NCI-H2171 treated with DMSO at 0.1 percent for 48 hours (cell line): Measurements from ENCODE around the gene PHF12.
"Not testable (repeated sequence)": the region's sequence is repeated elsewhere in the genome, so short reads cannot be mapped to it uniquely, and the experiment has no call there.

ENCODE experiments used
- DNase-seq: peaks from one replicate; lab custom pipeline; 2025; lab: John Stamatoyannopoulos, UW

PHF12 gene

DNA sequence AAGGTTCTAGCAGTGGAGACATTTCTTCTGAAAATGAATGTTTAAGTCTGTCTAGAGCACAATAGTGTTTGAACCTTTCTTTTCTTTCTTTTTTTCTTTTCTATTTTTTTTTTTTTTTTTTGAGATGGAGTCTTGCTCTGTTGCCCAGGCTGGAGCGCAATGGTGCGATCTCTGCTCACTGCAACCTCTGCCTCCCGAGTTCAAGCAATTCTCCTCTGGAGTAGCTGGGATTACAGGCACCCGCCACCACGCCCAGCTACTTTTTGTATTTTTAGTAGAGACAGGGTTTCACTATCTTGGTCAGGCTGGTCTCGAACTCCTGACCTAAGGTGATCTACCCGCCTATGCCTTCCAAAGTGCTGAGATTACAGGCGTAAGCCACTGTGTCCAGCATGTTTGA is 16.8 kb downstream of the PHF12 start:
- not testable (repeated sequence) for DNase-seq

DNA sequence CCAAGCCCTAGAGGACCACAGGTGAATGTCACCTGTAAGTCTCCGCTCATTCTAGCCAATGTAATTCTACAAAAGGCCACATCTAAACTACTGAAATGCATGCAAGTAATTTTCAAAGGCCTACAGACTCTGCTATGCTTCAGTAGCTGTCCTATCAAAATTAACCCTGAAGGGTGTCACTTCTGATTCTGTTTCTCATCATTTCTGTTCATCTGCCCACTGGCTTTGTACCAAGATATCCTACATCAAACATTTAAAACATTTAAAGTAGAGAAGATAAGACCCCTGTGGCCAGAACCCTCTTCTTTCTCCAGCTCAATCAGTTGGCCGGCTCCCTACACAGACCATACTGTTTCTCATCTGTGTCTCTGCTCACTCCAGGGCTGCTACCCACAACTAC is 21.5 kb downstream of the PHF12 start:
- DNase-seq: no peak

DNA sequence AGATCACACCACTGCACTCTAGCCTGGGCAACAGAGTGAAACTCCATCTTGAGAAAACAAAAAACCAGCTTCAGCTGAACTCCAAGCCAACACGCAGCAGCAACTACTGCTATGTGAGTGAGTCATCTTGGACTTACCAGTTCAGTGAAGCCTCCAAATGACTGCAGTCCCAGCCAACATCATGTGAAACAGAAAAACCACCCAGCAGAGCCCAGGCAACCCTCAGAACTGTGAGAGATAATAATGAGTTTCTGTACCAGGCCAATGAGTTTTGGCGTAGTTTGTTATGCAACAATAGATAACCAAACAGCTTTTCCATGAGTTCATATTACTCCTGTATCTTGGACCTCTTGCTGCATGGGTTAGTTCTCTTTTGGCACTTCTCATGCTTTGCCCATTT is 23.3 kb downstream of the PHF12 start:
- DNase-seq: no peak

- no peak for DNase-seq
Observed at GRCh38 chr17:28926786-28927185, 24.5 kb downstream of the PHF12 start.

GRCh38 chr17:28926366-28926765 is 25.0 kb downstream of the PHF12 start:
- no peak for DNase-seq

DNA sequence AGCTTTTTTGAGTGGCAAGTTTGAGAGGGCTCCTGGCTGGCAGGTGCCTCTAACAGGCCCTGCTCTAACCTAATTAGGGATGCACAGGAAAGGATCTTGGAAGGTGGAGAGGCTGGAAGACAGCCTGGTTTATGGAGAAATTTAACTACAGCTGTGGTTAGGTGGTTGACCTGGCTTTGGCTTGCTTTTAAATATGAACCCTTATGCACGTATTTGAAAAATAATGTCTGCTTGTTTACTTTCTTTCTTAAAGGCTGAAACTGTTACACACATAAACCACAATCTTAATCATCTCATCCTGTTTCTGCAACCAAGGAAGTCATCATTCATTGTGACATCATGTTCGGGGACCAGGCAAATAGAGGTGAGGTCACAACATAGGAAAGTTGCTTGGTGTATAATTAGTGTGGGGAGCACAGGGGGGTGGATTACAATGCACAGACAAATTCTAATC is 25.4 kb downstream of the PHF12 start:
- DNase-seq: no peak

- no peak for DNase-seq
Observed at GRCh38 chr17:28920201-28920600, 31.1 kb downstream of the PHF12 start.

DNA sequence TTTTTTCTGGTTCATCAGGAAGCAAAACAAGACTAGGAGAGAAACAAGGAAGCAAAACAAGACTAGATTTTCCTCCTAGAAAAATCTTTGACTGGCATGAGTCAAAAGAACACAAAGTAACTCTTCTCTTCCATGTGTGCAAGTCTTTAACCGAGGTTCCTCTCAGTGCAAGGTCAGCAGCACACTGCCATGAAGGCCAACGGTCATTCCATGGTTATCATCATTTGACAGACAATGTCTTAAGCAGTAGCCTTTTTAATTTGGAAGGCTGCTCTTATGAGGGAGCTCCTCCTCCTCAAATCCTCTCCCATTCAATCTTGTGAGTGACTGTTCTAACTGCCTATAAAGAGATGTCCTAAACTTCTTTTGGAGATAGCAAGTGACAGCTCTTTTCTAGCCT is 33.0 kb downstream of the PHF12 start:
- no peak for DNase-seq

GRCh38 chr17:28917465-28917864 is 33.9 kb downstream of the PHF12 start:
- no peak for DNase-seq

- no peak for DNase-seq
Observed at GRCh38 chr17:28917029-28917428, 34.3 kb downstream of the PHF12 start.

DNA sequence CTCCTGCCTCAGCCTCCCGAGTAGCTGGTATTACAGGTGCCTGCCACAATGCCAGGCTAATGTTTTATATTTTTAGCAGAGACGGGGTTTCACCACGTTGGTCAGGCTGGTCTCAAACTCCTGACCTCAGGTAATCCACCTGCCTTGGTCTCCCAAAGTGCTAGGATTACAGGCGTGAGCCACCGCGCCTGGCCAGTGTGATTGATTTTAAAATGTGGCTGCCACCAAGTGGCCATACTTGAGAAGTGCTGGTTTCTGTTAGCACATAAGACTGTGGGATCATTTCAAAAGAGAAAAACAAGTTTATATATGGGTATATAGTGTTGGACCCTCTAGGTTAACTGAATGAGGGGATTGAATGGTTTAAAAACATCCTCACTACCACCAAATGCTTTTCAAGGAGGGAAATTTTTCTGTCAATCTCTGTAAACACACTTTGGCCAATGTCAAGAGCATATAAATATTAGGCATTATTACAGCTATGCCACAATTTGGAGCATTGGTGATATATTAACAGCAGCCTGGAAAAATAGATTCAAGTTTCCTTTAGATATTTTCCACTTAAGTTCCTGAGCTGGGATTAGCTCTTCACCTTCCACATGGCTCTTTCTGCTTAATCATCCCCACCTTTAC is 34.9 kb downstream of the PHF12 start:
- DNase-seq: peak; percentile 47

- DNase-seq: no peak
Observed at GRCh38 chr17:28912938-28913333, 38.4 kb downstream of the PHF12 start.

DNA sequence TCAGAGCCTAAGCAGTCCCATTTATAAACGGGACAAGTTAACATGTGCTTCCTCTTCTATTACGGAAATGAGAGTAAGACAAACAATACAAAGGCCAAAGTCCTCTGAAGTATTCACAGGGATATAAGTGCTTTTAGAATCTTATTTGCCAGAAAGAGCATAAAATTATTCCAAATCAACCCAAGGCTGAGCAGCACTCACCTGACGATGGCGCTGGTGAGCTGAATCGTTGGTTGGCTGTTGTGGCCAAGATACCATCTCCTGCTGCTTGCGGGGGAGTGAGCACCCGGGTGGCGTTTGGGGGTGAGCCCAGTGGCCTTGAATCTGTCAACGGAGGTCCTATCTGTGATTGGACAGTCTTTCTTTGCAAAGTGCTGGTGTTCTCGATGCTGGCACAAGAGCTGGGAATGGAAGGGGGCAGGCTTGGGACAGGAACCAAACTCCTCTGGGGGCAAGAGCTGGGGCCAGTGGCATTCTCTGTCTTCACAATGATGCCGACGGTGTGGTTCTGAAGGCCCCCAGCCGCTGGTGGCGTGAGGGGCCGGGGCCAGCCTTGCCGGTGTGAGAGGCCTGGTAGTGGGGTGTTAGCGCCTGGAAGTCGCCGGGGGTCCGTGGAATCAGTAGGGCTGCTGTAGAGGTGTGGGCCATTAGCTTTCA is 38.9 kb downstream of the PHF12 start:
- DNase-seq: no peak

- DNase-seq: no peak
Observed at GRCh38 chr17:28911411-28912045, 39.8 kb downstream of the PHF12 start.

DNA sequence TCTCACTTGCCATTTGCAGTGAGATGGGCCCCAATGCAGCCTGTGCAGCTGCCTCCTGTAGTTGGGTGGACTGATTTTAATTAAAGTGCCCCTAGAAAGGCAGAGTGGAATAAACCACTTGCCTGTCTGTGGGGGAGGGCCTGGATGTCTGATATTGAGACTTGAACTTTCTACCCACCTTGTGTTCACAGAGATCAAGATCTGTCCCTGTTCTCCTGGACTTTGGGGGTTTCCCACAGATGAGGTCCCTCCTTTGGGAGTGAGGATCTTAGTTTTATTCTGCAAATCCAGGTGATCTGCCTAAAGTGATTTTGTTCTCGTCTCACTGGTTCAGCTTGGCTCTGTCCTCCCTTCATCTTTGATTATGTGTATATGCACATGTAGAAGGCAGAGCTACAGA is 40.8 kb downstream of the PHF12 start:
- DNase-seq: no peak

GRCh38 chr17:28908640-28909167 is 42.6 kb downstream of the PHF12 start:
- DNase-seq: no peak

GRCh38 chr17:28907709-28908475 is 43.4 kb downstream of the PHF12 start:
- DNase-seq: no peak

GRCh38 chr17:28906706-28907438 is 44.4 kb downstream of the PHF12 start:
- DNase-seq: no peak

DNA sequence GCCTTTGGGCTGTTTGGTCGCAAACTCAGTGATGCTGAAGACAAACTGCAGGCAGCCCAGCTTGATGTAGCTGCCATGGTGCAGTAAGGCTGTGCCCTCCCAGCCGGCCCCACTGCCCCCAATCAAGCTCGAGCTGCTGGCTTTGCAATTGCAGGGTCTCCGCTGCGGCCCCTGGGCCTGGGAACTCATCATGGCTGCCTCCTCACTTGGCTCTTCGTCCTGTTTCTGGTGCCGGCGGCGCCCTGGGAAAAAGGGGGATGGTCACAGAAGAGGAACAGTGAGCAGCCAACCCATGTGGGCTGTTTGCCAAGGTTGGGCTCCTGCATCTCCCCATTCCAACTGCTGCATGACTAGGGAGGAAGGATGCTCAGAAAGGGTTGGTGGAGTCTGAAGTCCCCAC is 45.0 kb downstream of the PHF12 start:
- DNase-seq: no peak

GRCh38 chr17:28904800-28905199 is 46.5 kb downstream of the PHF12 start:
- no peak for DNase-seq

DNA sequence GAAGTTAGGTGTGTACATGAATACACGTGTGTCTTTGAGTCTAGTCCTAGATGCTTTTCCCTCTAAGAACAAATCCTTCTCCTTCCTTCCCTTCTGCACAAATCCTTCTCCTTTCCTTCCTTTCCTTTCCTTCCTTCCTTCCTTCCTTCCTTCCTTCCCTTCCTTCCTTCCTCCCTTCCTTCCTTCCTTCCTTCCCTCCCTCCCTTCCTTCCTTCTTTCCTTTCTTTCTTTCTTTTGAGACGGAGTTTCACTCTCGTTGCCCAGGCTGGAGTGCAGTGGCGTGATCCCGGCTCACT is 47.8 kb downstream of the PHF12 start:
- not testable (repeated sequence) for DNase-seq
